Hepatocyte (in vitro differentiated cells): ENCODE data around the gene WNT1. TPM values are rescaled to one million over a fixed set of nuclear protein-coding genes. Genes with fewer than 3 reads are reported as not detected.
A peak's percentile ranks its signal among the peaks of the same experiment; 100 is the strongest.

Experiments used
- DNase-seq: peaks from one replicate; pipeline ENCODE4 v3.0.0-alpha.2; 2016; ENCODE audit warnings: low spot score
- H2AFZ ChIP-seq: fragments of 200-600 bp; sonication (generic); 2 replicates; pipeline ENCODE4 v1.6.0; 2016; ENCODE audit warnings: antibody characterized with exemption, mild to moderate bottlenecking
- H3K27ac ChIP-seq: fragments of 200-600 bp; sonication (generic); 2 replicates; pipeline ENCODE4 v1.5.1; 2016; ENCODE audit warnings: mild to moderate bottlenecking
- H3K27me3 ChIP-seq: fragments of 200-600 bp; sonication (generic); 2 replicates; pipeline ENCODE4 v1.6.1; 2016
- H3K36me3 ChIP-seq: fragments of 200-600 bp; sonication (generic); replicated peaks from 2 replicates; pipeline ENCODE4 v1.5.1; 2016; ENCODE audit warnings: low read depth; ENCODE audit not compliant: insufficient read depth
- H3K4me1 ChIP-seq: fragments of 200-600 bp; sonication (generic); 2 replicates; pipeline ENCODE4 v1.5.1; 2016; ENCODE audit warnings: mild to moderate bottlenecking, moderate library complexity; ENCODE audit not compliant: insufficient read depth
- H3K4me2 ChIP-seq: fragments of 200-600 bp; sonication (generic); 2 replicates; pipeline ENCODE4 v1.6.0; 2016
- H3K4me3 ChIP-seq: fragments of 200-600 bp; sonication (generic); 2 replicates; pipeline ENCODE4 v1.5.1; 2016; ENCODE audit warnings: mild to moderate bottlenecking
- H3K79me2 ChIP-seq: fragments of 200-600 bp; sonication (generic); 2 replicates; pipeline ENCODE4 v1.6.0; 2017; ENCODE audit warnings: mild to moderate bottlenecking
- H3K9me2 ChIP-seq: fragments of 200-600 bp; sonication (generic); replicated peaks from 2 replicates; pipeline ENCODE4 v1.6.0; 2017; ENCODE audit warnings: mild to moderate bottlenecking; ENCODE audit not compliant: insufficient read depth
- H3K9me3 ChIP-seq: fragments of 200-600 bp; sonication (generic); 2 replicates; pipeline ENCODE4 v1.5.1; 2016; ENCODE audit warnings: low read depth, mild to moderate bottlenecking
- H4K20me1 ChIP-seq: fragments of 200-600 bp; sonication (generic); 2 replicates; pipeline ENCODE4 v1.6.0; 2016; ENCODE audit warnings: mild to moderate bottlenecking; ENCODE audit not compliant: insufficient read depth, poor library complexity, severe bottlenecking
- CTCF ChIP-seq: fragments of 200-600 bp; sonication (generic); IDR thresholded peaks from 2 replicates; pipeline ENCODE4 v1.5.1; 2016; ENCODE audit warnings: antibody characterized with exemption, mild to moderate bottlenecking; ENCODE audit not compliant: poor library complexity
- EZH2 ChIP-seq: fragments of 200-600 bp; sonication (generic); IDR thresholded peaks from 2 replicates; pipeline ENCODE4 v1.6.1; 2016; ENCODE audit warnings: antibody characterized with exemption, mild to moderate bottlenecking, borderline replicate concordance
- EZH2phosphoT487 ChIP-seq: fragments of 200-600 bp; sonication (generic); IDR thresholded peaks from one replicate; pipeline ENCODE4 v1.6.1; 2018; ENCODE audit warnings: antibody characterized with exemption, mild to moderate bottlenecking, low read depth, moderate library complexity; ENCODE audit not compliant: unreplicated experiment, severe bottlenecking
- WGBS: methylation state at CpG from one replicate; pipeline ENCODE4 v1.1.6; 2016; ENCODE audit warnings: low lambda C conversion rate; ENCODE audit errors: missing lambda C conversion rate; 5-methylcytosine and 5-hydroxymethylcytosine counted together
- polyA plus RNA-seq: library from polyadenylated mRNA; unstranded; fragments of >200 nt; fragmentation: Nextera tagmentation; extraction: Ambion mirVana; gene quantifications from 2 replicates; pipeline ENCODE4 v1.2.1, GENCODE V29; 2016
- total RNA-seq: library from RNA; depleted of rRNA; stranded (reverse); fragments of >200 nt; gene quantifications from 2 replicates; pipeline ENCODE4 v1.2.3, GENCODE V29; 2014

Gene WNT1
- total and polyA plus RNA-seq, 2 experiments from 2014 or later = not detected

- no peaks in the 10 kb centered on the region for H3K9me2 ChIP-seq
- peak within 1 kb of the TSS; percentile 98 for H2AFZ ChIP-seq
- H3K4me3 ChIP-seq = peak within 1 kb of the TSS; percentile 95
- TF ChIP-seq CTCF = no peak
- no peak for TF ChIP-seq EZH2phosphoT487
- no peak for TF ChIP-seq EZH2
- peaks cover 38% of the 10 kb centered on the region for H3K79me2 ChIP-seq
- DNase-seq = peak; percentile 98
- H3K27me3 ChIP-seq = no peaks in the 10 kb centered on the region
- no peaks in the 10 kb centered on the region for H3K9me3 ChIP-seq
- H3K27ac ChIP-seq = peak within 1 kb of the TSS; percentile 93
- peaks cover 23% of the 10 kb centered on the region for H4K20me1 ChIP-seq
- peak within 1 kb of the TSS; percentile 78 for H3K4me2 ChIP-seq
- H3K4me1 ChIP-seq = peaks cover 16% of the 10 kb centered on the region
- under 1% methylated on average over 39 of the region's 58 CpGs for WGBS
- no peaks in the 10 kb centered on the region for H3K36me3 ChIP-seq
Observed at GRCh38 chr12:48957141-48958048, 20.7 kb upstream of the WNT1 start, which contains the start of gene ARF3. Gene ARF3 (minus strand): TSS chr12:48957487. CDS start chr12:48941095, 16,392 bp downstream.

- TF ChIP-seq CTCF = no peak
- no peak for TF ChIP-seq EZH2phosphoT487
- no peak for TF ChIP-seq EZH2
- peaks cover 16% of the 10 kb centered on the region for H3K4me1 ChIP-seq
- WGBS = 51% methylated on average over 3 of the region's 3 CpGs
- H3K27ac ChIP-seq = peak overlapping the region; percentile 72
- H3K36me3 ChIP-seq = no peaks in the 10 kb centered on the region
- DNase-seq = no peak
- peak overlapping the region; percentile 95 for H3K4me3 ChIP-seq
- peaks cover 31% of the 10 kb centered on the region for H3K79me2 ChIP-seq
- H4K20me1 ChIP-seq = peaks cover 21% of the 10 kb centered on the region
- H3K9me3 ChIP-seq = no peaks in the 10 kb centered on the region
- H2AFZ ChIP-seq = peak overlapping the region; percentile 98
- H3K4me2 ChIP-seq = peak overlapping the region; percentile 78
- H3K9me2 ChIP-seq = no peaks in the 10 kb centered on the region
- no peaks in the 10 kb centered on the region for H3K27me3 ChIP-seq
Observed at GRCh38 chr12:48958049-48958388, 20.1 kb upstream of the WNT1 start.

DNA sequence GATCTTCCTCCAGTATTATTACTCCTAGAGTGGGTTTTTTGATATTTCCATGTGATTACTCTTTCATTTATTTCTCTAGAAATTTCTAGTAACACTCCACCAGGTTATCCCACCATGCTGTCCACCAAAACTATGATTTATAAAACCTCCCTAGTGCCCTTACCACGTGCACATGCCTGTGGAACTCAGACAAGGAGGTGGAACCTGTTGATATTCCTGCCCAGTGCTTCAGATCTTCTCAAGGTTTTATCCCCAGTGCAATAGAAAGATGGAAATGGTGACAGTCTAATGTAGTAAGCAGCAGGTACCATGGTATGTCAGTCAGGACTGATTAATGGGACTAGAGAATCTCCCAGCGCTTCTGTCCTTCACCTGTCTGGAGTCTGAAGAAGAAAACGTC, 17.3 kb upstream of the WNT1 start:
- no peak overlapping the region for H2AFZ ChIP-seq
- H3K27me3 ChIP-seq = no peaks in the 10 kb centered on the region
- H3K9me3 ChIP-seq = no peaks in the 10 kb centered on the region
- no peaks in the 10 kb centered on the region for H3K36me3 ChIP-seq
- no peaks in the 10 kb centered on the region for H3K9me2 ChIP-seq
- no peak overlapping the region for H3K27ac ChIP-seq
- peaks cover 3% of the 10 kb centered on the region for H4K20me1 ChIP-seq
- TF ChIP-seq CTCF (no peak), EZH2phosphoT487 (no peak), EZH2 (no peak)
- H3K4me1 ChIP-seq = peaks cover 8% of the 10 kb centered on the region
- H3K4me2 ChIP-seq = no peak overlapping the region
- no peak overlapping the region for H3K4me3 ChIP-seq
- 82% methylated on average over 3 of the region's 3 CpGs for WGBS
- peaks cover 3% of the 10 kb centered on the region for H3K79me2 ChIP-seq
- no peak for DNase-seq
